SU-DHL-6 (cell line): ENCODE data around the gene FAM170A.

ENCODE experiments used
- H2AFZ ChIP-seq: fragments of 200-600 bp; sonication (generic); 2 replicates; pipeline ENCODE4 v1.6.1; 2014; ENCODE audit warnings: low read depth, mild to moderate bottlenecking, moderate library complexity, mixed read lengths, antibody characterized with exemption, low read length; ENCODE audit not compliant: severe bottlenecking
- H3F3A ChIP-seq: fragments of 200-600 bp; shearing (Covaris generic); 2 replicates; pipeline ENCODE4 v1.6.0; 2016; ENCODE audit warnings: antibody characterized with exemption, mild to moderate bottlenecking; ENCODE audit not compliant: insufficient read depth
- H3K27ac ChIP-seq: fragments of 200-600 bp; sonication (generic); 2 replicates; pipeline ENCODE4 v1.5.1; 2016; ENCODE audit warnings: low read depth, mild to moderate bottlenecking, low read length, moderate library complexity, mixed read lengths
- H3K27me3 ChIP-seq: fragments of 200-600 bp; sonication (generic), shearing (Covaris generic); 2 replicates; pipeline ENCODE4 v1.6.0; 2014; ENCODE audit warnings: mild to moderate bottlenecking, low read length
- H3K36me3 ChIP-seq: fragments of 200-600 bp; sonication (generic); 2 replicates; pipeline ENCODE4 v1.6.1; 2014; ENCODE audit warnings: mild to moderate bottlenecking, low read length, mixed read lengths
- H3K4me2 ChIP-seq: fragments of 300-600, 200-600 bp; shearing (Covaris generic), sonication (generic); 2 replicates; pipeline ENCODE4 v1.6.0; 2014; ENCODE audit warnings: low read length, low read depth, mild to moderate bottlenecking; ENCODE audit not compliant: poor library complexity, severe bottlenecking
- H3K4me3 ChIP-seq: fragments of 200-600 bp; sonication (generic); 2 replicates; pipeline ENCODE4 v1.5.1; 2014; ENCODE audit warnings: antibody characterized with exemption, low read length, mild to moderate bottlenecking, mixed read lengths; ENCODE audit not compliant: insufficient read depth, poor library complexity, severe bottlenecking
- H3K79me2 ChIP-seq: fragments of 200-600 bp; sonication (generic); 2 replicates; pipeline ENCODE4 v1.6.1; 2014; ENCODE audit warnings: mild to moderate bottlenecking, low read length, moderate library complexity; ENCODE audit not compliant: insufficient read depth
- H3K9ac ChIP-seq: fragments of 200-600 bp; sonication (generic); 2 replicates; pipeline ENCODE4 v1.7.0; 2014; ENCODE audit warnings: mild to moderate bottlenecking, low read length
- H3K9me2 ChIP-seq: fragments of 200-600 bp; sonication (generic); replicated peaks from 2 replicates; pipeline ENCODE4 v1.6.1; 2014; ENCODE audit warnings: low read length; ENCODE audit not compliant: insufficient read depth
- H3K9me3 ChIP-seq: fragments of 200-600 bp; sonication (generic); 2 replicates; pipeline ENCODE4 v1.6.1; 2014; ENCODE audit warnings: low read length, mixed read lengths; ENCODE audit not compliant: insufficient read depth
- H4K20me1 ChIP-seq: fragments of 200-600 bp; sonication (generic); 2 replicates; pipeline ENCODE4 v1.6.1; 2014; ENCODE audit warnings: low read depth, mild to moderate bottlenecking, antibody characterized with exemption, low read length, moderate library complexity, mixed read lengths
- EZH2phosphoT487 ChIP-seq: fragments of 200-600 bp; sonication (generic), shearing (Covaris generic); conservative IDR thresholded peaks from 2 replicates; pipeline ENCODE4 v1.6.1; 2018; ENCODE audit warnings: mild to moderate bottlenecking, antibody characterized with exemption, low read length, moderate library complexity, mixed read lengths
- TF ChIP-seq, protein P1 (sequence below): fragments of 200-600 bp; sonication (generic); IDR thresholded peaks from one replicate; pipeline ENCODE4 v1.5.1; 2017; ENCODE audit warnings: antibody characterized with exemption, mild to moderate bottlenecking, low read length, moderate library complexity; ENCODE audit not compliant: insufficient read depth, poor library complexity, severe bottlenecking

The FAM170A gene

DNA sequence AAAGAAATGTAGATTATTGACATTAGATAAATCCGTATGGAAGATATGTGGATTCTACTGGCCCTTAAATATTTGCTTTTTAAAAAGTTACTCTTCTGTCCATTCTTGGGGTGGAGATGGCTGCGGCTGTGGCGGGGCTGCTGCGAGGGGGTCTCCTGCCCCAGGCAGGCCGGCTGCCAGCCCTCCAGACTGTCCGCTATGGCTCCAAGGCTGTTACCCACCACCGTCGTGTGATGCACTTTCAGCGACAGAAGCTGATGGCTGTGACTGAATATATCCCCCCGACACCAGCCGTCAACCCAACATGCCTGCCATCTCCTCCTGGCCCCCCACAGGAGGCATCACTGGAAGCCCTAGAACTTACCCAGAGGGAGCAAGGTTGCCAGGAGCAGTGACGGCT lies 50.7 kb downstream of the FAM170A start:
- no peak overlapping the region for H2AFZ ChIP-seq
- H3K9me2 ChIP-seq = no peaks in the 10 kb centered on the region

DNA sequence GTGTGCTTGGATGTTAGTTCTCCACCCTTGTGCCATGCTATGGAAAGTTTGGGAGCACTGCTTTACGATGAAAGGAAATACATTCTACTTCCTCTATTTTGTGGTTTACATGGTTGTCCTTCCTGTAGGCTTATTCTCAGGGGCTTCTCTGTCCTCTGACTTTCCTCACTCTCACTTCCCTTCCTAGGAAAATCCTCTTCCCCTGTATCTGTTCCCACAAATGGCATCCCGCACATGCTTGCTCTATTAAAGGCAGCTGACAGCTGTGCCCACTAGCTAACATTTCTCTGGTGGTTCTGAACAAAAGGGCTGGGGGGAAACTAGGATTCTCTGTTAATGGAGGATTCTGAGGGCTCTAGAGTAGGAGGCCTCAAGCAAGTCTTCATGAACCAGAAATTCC lies 52.4 kb downstream of the FAM170A start:
- Histone ChIP-seq H3K79me2 (no peaks in the 10 kb centered on the region), H3K9ac (no peak overlapping the region), H3K4me2 (no peak overlapping the region), H2AFZ (no peak overlapping the region), H3K9me3 (no peaks in the 10 kb centered on the region), H3K4me3 (no peak overlapping the region), H3F3A (no peaks in the 10 kb centered on the region), H4K20me1 (no peaks in the 10 kb centered on the region), H3K27ac (no peak overlapping the region), H3K27me3 (no peaks in the 10 kb centered on the region), H3K36me3 (no peaks in the 10 kb centered on the region), H3K9me2 (no peaks in the 10 kb centered on the region)
- TF ChIP-seq, protein P1, sequence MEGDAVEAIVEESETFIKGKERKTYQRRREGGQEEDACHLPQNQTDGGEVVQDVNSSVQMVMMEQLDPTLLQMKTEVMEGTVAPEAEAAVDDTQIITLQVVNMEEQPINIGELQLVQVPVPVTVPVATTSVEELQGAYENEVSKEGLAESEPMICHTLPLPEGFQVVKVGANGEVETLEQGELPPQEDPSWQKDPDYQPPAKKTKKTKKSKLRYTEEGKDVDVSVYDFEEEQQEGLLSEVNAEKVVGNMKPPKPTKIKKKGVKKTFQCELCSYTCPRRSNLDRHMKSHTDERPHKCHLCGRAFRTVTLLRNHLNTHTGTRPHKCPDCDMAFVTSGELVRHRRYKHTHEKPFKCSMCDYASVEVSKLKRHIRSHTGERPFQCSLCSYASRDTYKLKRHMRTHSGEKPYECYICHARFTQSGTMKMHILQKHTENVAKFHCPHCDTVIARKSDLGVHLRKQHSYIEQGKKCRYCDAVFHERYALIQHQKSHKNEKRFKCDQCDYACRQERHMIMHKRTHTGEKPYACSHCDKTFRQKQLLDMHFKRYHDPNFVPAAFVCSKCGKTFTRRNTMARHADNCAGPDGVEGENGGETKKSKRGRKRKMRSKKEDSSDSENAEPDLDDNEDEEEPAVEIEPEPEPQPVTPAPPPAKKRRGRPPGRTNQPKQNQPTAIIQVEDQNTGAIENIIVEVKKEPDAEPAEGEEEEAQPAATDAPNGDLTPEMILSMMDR = no peak
- no peak for TF ChIP-seq EZH2phosphoT487

More for the DNA sequence above, 50.7 kb downstream of the FAM170A start:
- no peak overlapping the region for H3K4me2 ChIP-seq
- H3K4me3 ChIP-seq = no peak overlapping the region
- H3K79me2 ChIP-seq = no peaks in the 10 kb centered on the region
- no peaks in the 10 kb centered on the region for H3K9me3 ChIP-seq
- no peaks in the 10 kb centered on the region for H3K27me3 ChIP-seq
- no peak overlapping the region for H3K27ac ChIP-seq
- H4K20me1 ChIP-seq = no peaks in the 10 kb centered on the region
- no peaks in the 10 kb centered on the region for H3F3A ChIP-seq
- TF ChIP-seq, protein P1 = no peak
- no peak for TF ChIP-seq EZH2phosphoT487
- no peaks in the 10 kb centered on the region for H3K36me3 ChIP-seq
- no peak overlapping the region for H3K9ac ChIP-seq

DNA sequence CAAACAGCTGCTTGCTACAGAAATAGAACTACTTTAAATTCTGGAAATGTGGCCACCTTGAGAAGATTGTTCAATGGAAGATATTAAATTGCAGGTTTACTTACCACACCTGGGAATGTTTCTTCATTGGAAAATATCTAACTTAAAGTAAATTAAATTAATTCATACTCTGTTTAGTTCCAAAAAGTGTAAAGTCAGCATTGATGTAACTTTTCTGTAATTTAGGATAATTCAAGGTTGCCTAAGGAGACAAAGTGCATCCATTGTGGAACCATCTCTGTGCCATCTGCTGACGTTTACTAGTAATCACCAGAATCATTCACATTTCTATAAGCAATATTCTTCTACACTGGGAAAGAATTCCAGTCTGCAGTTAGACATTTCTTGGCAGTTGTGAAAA lies 53.0 kb downstream of the FAM170A start:
- TF ChIP-seq, protein P1 = no peak
- TF ChIP-seq EZH2phosphoT487 = no peak
- no peaks in the 10 kb centered on the region for H3K9me2 ChIP-seq
- H4K20me1 ChIP-seq = no peaks in the 10 kb centered on the region
- H3F3A ChIP-seq = no peaks in the 10 kb centered on the region
- no peak overlapping the region for H3K4me2 ChIP-seq
- H3K27me3 ChIP-seq = no peaks in the 10 kb centered on the region
- no peak overlapping the region for H3K27ac ChIP-seq
- no peak overlapping the region for H3K4me3 ChIP-seq
- no peaks in the 10 kb centered on the region for H3K79me2 ChIP-seq
- no peak overlapping the region for H2AFZ ChIP-seq
- no peaks in the 10 kb centered on the region for H3K9me3 ChIP-seq
- no peaks in the 10 kb centered on the region for H3K36me3 ChIP-seq
- no peak overlapping the region for H3K9ac ChIP-seq
